ENCODE data around the gene SCD5. TPM values are rescaled to one million over a fixed set of nuclear protein-coding genes. Genes with fewer than 3 reads are reported as not detected.

The SCD5 gene
- total RNA-seq, 1 donor from 2014 or later = 55.6 TPM

DNA sequence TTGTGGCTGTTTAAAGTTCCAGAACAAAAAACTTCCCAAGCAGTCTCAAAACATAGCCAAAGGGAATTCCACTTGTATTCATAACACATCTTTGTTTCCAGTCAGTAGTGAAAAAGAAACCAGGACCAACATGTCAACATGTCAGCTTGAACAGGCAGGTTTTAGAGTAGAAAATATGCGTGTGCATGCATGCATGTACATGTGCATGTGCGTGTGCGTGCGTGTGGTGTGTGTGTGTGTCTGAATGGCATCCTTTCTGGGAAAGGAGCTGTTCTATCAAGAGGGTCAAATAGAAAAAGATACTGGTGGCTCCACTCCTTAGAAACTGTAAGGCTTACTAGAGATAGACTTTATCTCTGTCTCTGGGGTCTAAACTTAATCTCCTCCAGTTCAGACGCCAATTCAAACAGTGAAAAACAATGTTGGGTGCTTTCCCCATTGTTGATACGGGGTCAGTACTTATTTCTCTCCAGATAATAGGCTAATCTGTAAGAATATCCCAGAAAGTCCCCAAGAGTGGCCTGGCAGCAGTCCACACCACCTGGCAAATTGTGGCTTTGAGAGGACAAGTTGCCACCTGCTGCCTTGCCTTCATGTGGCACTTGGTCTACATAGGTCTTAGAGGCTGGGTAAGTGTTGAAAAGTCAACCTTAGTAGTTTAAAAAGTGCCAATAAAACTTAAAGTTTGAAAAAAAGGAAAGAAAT lies 110.4 kb downstream of the SCD5 start:
- DNase-seq = no peak

DNA sequence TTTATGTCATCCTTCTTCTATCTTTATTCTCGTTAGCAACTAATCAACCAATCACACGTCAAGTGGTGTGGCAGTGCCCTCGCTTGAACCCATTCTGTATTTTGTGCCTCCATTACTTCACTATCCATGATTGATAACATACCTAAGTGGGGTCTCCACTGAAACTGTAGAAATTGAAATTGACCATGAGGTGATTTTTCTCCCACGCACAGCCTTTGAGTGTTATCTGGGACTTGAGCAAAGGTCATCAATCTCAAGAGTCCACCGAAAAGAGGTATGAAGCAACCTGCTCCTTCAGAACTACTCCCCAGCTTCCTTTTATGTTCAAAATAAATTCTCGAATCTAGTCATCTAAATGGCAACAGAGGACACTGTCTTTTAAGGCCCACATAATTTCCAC lies 111.1 kb downstream of the SCD5 start:
- DNase-seq = no peak

GRCh38 chr4:82681754-82682153 lies 116.8 kb downstream of the SCD5 start:
- peak; percentile 11 for DNase-seq

GRCh38 chr4:82680834-82681233 lies 117.8 kb downstream of the SCD5 start:
- DNase-seq = no peak

GRCh38 chr4:82679531-82679930 lies 119.1 kb downstream of the SCD5 start:
- no peak for DNase-seq

- no peak for DNase-seq
Observed at GRCh38 chr4:82678051-82678450, 120.5 kb downstream of the SCD5 start.

DNA sequence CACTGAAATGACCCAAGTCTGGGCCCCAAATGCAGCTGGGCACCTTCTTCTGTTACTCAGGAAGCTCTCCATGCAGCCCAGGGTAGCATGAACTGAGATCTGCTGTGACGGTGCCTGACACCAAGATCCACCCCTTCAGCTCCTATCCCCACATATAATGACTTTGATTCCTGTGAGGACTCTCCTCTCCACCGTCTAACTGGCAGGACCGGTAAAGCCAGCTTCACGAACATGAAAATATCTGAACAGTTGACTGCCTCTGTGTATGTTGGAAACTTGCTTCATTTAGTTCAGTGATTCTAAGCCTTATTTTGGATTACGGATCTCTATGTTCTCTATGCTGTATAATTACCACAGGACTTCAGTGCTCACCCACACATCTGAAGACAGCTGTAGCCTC lies 121.3 kb downstream of the SCD5 start:
- no peak for DNase-seq

GRCh38 chr4:82667761-82668480 lies 130.7 kb downstream of the SCD5 start:
- no peak for DNase-seq

- no peak for DNase-seq
Observed at GRCh38 chr4:82666970-82667665, 131.5 kb downstream of the SCD5 start.

GRCh38 chr4:82661181-82661992 lies 137.2 kb downstream of the SCD5 start:
- DNase-seq = no peak

DNA sequence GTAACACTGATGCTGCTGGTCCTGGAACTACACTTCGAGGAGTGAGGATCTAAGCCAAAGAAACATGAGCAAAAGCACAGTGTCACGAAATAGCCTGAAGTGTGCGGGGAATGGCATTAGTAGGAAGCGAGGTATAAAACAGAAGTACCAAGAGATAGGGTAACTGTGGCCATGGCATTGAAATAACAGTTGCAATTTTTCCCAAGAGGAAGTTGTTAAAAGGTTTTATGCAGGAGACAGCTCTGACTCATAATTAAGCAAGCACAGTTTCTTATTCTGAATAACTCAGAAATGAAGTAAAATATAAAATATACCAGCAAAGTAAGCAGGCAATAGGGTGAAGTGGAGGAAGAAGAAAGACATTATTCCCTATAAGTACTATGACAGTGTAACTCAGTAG lies 146.5 kb downstream of the SCD5 start:
- peak; percentile 51 for DNase-seq

DNA sequence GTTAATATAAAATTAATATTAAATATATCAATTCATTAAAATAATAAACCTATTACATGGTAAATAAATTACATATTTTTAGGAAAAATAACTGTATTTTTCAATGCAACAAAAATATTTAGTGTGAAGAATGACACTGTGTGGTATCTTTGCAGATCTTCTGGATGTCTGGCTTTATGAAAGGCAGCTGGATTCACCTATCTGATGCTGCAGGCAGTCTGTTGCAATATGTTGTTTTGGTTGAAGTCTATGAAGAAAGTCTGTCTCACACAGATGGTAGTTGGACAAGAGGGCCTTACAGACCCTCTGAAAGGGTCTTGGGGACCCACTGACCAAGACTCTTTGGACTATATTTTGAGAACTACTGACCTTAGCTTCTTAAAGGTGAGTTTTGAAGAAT lies 147.7 kb downstream of the SCD5 start:
- DNase-seq = no peak

DNA sequence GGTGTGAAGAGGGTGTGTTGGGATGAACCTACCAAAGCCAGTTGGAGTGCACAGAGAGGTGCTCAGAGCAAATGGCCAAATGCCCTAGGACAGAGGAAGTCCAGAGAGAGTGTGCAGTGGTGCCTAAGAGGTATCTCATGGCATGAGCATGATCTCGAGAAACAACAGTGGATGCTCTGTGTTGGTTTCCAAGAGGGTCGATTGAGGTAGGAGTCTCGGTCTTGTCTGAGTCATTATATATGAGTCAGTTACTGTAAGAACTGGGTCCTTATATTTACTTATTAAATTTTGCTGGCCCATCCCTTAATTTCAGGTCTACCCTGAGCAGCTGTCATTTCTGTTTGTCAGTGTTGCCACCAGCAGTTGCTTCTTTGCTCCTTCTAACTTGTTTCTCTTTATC lies 150.2 kb downstream of the SCD5 start:
- DNase-seq = no peak

- DNase-seq = no peak
Observed at GRCh38 chr4:82645936-82646565, 152.5 kb downstream of the SCD5 start.

- DNase-seq = no peak
Observed at GRCh38 chr4:82644734-82645126, 153.9 kb downstream of the SCD5 start.

GRCh38 chr4:82643994-82644733 lies 154.4 kb downstream of the SCD5 start:
- no peak for DNase-seq

DNA sequence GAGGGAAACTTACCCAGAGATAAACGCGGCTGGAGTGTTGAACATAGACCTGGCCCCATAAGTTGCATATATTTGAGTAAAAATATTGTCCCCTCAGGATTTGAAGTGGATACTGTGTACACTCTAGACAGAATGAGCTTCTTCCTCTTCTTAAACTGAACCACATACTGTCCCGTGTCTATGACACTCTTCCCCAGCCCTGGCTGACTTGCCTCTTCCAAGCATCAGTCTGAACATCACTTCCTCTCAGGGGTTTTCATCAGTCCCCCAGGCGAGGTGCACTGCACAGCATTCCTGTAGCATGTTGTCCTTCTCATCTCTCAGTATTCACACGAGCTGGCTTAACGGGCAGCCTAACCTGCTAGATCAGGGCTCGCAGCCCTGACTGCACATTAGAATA lies 156.3 kb downstream of the SCD5 start:
- no peak for DNase-seq

DNA sequence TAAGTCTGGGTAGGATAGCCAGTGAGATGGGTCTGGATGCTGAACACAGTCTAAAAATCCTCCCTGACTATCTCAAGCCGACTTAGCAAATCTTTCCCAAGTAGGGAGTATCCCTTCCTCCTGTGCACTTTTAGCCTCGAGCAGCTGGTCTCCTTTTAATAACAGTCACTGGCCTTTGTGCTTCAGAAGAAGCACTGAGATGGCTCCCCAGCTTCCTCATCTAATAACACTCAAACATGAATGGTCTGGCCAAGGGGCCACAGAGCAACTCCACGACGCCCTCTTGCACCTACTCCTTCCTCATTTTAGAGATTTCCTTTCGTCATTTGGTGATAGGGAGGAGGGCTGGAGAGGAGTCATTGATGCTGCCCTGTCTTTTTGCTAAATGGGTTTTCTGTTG lies 158.1 kb downstream of the SCD5 start:
- DNase-seq = no peak

GRCh38 chr4:82639971-82640370 lies 158.6 kb downstream of the SCD5 start:
- DNase-seq = no peak

DNA sequence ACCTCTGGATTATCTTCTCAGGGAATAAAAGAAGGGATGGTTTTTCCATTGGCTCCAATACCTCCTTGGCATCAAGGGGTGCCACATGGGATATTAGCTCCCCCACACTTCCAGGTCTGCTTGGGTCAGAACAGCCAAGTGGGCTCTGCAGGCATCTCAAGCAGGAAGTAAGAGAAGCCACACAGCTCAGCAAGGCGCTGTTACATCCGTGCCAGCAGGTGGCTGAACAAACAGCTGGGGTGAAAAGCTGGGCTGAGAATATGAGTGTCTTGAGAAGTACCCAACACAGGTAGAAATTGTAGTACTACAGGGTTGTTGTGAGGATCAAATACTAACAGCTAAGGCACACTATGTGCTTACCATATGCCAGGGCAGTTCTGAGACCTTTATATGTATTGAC lies 160.1 kb downstream of the SCD5 start:
- peak; percentile 9 for DNase-seq

DNA sequence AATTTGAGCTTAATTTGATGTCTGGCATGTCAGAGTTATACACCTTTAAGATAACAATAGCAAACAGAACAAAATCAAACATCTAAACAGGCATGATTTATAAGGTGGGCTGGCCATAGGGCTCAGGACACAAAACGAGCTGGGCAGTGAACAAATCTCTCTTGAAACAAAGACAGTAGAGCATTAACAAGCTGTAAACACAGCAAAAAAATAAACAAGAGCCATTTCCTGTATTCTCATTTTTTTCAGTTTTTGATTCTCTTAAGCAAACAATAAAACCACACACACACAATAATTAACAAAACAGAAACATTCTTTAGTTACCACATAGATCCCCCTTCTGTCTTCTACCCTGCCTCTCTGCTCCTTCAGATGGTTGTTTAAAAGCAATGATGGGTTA lies 168.5 kb downstream of the SCD5 start:
- DNase-seq = no peak

Measured in dermis blood vessel endothelial cell (primary cell).